Neuronal stem cell (in vitro differentiated cells): Measurements from ENCODE around the gene TICRR.

Experiments used
- DNase-seq: peaks from one replicate; pipeline ENCODE4 v3.0.0-alpha.2; 2013; ENCODE audit warnings: low spot score
- H2AFZ ChIP-seq: one replicate; pipeline ENCODE4 v1.6.1; 2013; ENCODE audit warnings: mild to moderate bottlenecking, low read length, inconsistent platforms
- H2AK5ac ChIP-seq: 2 replicates; pipeline ENCODE4 v1.6.1; 2013; ENCODE audit warnings: low read depth, mild to moderate bottlenecking, inconsistent platforms, low read length, moderate library complexity, mixed read lengths
- H2BK120ac ChIP-seq: 2 replicates; pipeline ENCODE4 v1.6.1; 2013; ENCODE audit warnings: low read depth, mild to moderate bottlenecking, inconsistent platforms, low read length, moderate library complexity, mixed read lengths
- H2BK12ac ChIP-seq: one replicate; pipeline ENCODE4 v1.6.1; 2013; ENCODE audit warnings: low read length, inconsistent platforms
- H2BK15ac ChIP-seq: 2 replicates; pipeline ENCODE4 v1.6.1; 2013; ENCODE audit warnings: mild to moderate bottlenecking, low read length, inconsistent platforms, mixed read lengths
- H2BK5ac ChIP-seq: one replicate; pipeline ENCODE4 v1.6.1; 2013; ENCODE audit warnings: inconsistent platforms, mild to moderate bottlenecking, low read length, moderate library complexity
- H3K14ac ChIP-seq: one replicate; pipeline ENCODE4 v1.6.1; 2013; ENCODE audit warnings: low read length, inconsistent platforms
- H3K18ac ChIP-seq: 2 replicates; pipeline ENCODE4 v1.6.1; 2013; ENCODE audit warnings: low read length, inconsistent platforms
- H3K23ac ChIP-seq: 2 replicates; pipeline ENCODE4 v1.6.1; 2013; ENCODE audit warnings: low read depth, mild to moderate bottlenecking, mixed read lengths, low read length, inconsistent platforms; ENCODE audit not compliant: poor library complexity
- H3K27ac ChIP-seq: replicated peaks from 3 replicates; pipeline ENCODE4 v1.5.1; 2013; ENCODE audit warnings: low read length, inconsistent platforms
- H3K27me3 ChIP-seq, 3 experiments: 2 replicates each; pipeline ENCODE4 v1.6.1; 2013; ENCODE audit warnings: low read length in 3 of 3, mild to moderate bottlenecking in 2 of 3, inconsistent platforms in 1 of 3, low read depth in 1 of 3, mixed read lengths in 1 of 3, moderate library complexity in 1 of 3; ENCODE audit not compliant: control insufficient read depth in 3 of 3, insufficient read depth in 3 of 3
- H3K36me3 ChIP-seq, 2 donors: replicated peaks in 1 of 2; 2 replicates each; pipeline ENCODE4 v1.6.1; 2013; ENCODE audit warnings: low read length in 2 of 2; ENCODE audit not compliant: control insufficient read depth in 2 of 2, insufficient read depth in 2 of 2
- H3K4ac ChIP-seq: 2 replicates; pipeline ENCODE4 v1.6.1; 2013; ENCODE audit warnings: inconsistent platforms, mild to moderate bottlenecking, low read length, moderate library complexity
- H3K4me1 ChIP-seq, 2 donors: 1 replicate in 1 of 2; 2 replicates in 1 of 2; pipeline ENCODE4 v1.6.1; 2013; ENCODE audit warnings: low read length in 2 of 2, low read depth in 1 of 2; ENCODE audit not compliant: control insufficient read depth in 2 of 2, insufficient read depth in 1 of 2
- H3K4me2 ChIP-seq: one replicate; pipeline ENCODE4 v1.6.1; 2013; ENCODE audit warnings: mild to moderate bottlenecking, low read length, inconsistent platforms; ENCODE audit not compliant: insufficient read depth, poor library complexity, severe bottlenecking
- H3K4me3 ChIP-seq, 2 donors: 2 replicates each; pipeline ENCODE4 v1.5.1; 2013; ENCODE audit warnings: low read length in 2 of 2, mild to moderate bottlenecking in 2 of 2, inconsistent platforms in 1 of 2, moderate library complexity in 1 of 2
- H3K79me1 ChIP-seq: one replicate; pipeline ENCODE4 v1.6.1; 2013; ENCODE audit warnings: low read depth, mild to moderate bottlenecking, inconsistent platforms, low read length, moderate library complexity
- H3K9ac ChIP-seq: one replicate; pipeline ENCODE4 v1.6.1; 2013; ENCODE audit warnings: mild to moderate bottlenecking, low read depth, low read length, inconsistent platforms; ENCODE audit not compliant: poor library complexity
- H3K9me3 ChIP-seq, 2 donors: replicated peaks in 1 of 2; 2 replicates each; pipeline versions ENCODE3 to v1.6.1; 2013; ENCODE audit warnings: low read length in 2 of 2, mild to moderate bottlenecking in 2 of 2, inconsistent platforms in 1 of 2, low read depth in 1 of 2, mixed read lengths in 1 of 2, moderate library complexity in 1 of 2; ENCODE audit not compliant: control insufficient read depth in 2 of 2, insufficient read depth in 1 of 2
- H4K8ac ChIP-seq: one replicate; pipeline ENCODE4 v1.6.1; 2013; ENCODE audit warnings: low read depth, mild to moderate bottlenecking, inconsistent platforms, low read length, moderate library complexity
- H4K91ac ChIP-seq: one replicate; pipeline ENCODE4 v1.6.1; 2013; ENCODE audit warnings: low read length, low read depth, mild to moderate bottlenecking, inconsistent platforms; ENCODE audit not compliant: poor library complexity
- WGBS, 2 donors: extraction: QIAGEN DNeasy Blood & Tissue Kit; methylation state at CpG; one replicate each; pipeline ENCODE4 v1.1.7; 2013; ENCODE audit warnings: missing lambda C conversion rate in 2 of 2, mixed read lengths in 1 of 2; ENCODE audit not compliant: insufficient read length in 2 of 2, insufficient replicate concordance in 1 of 2; ENCODE audit errors: extremely low coverage in 2 of 2; 5-methylcytosine and 5-hydroxymethylcytosine counted together

Gene TICRR

GRCh38 chr15:89569090-89569745 lies 6.1 kb upstream of the TICRR start:
- Histone ChIP-seq H2BK15ac (no peak overlapping the region), H3K36me3 (no peaks in the 10 kb centered on the region), H3K9ac (no peak overlapping the region), H3K9me3 (peaks cover 0 to 3% of the 10 kb centered on the region in 2 donors), H3K4me2 (no peak overlapping the region), H3K14ac (no peak overlapping the region), H3K4ac (no peak overlapping the region), H3K27me3 (peaks cover 0 to 5% (median 0%) of the 10 kb centered on the region in 3 experiments), H3K4me3 (no peak overlapping the region), H3K79me1 (no peaks in the 10 kb centered on the region), H2AFZ (no peak overlapping the region), H2AK5ac (no peak overlapping the region), H3K4me1 (no peaks in the 10 kb centered on the region), H2BK12ac (no peak overlapping the region), H3K27ac (no peak overlapping the region), H2BK5ac (no peak overlapping the region), H3K18ac (no peak overlapping the region), H2BK120ac (no peak overlapping the region), H4K91ac (no peak overlapping the region), H4K8ac (no peak overlapping the region), H3K23ac (no peak overlapping the region)
- no CpG with 5 or more reads among the region's 7 CpGs for WGBS, 2 donors
- no peak for DNase-seq

GRCh38 chr15:89575656-89576416 lies 567 bp downstream of the TICRR start:
- H3K79me1 ChIP-seq, result peaks cover 12% of the 10 kb centered on the region
- peak overlapping the region; percentile 91 for H2AFZ ChIP-seq
- no peak overlapping the region for H4K8ac ChIP-seq
- H3K27me3 ChIP-seq, result peaks cover 0 to 5% (median 0%) of the 10 kb centered on the region in 3 experiments
- no peaks in the 10 kb centered on the region for H3K9me3 ChIP-seq
- peak overlapping the region; percentile 77 for H2BK5ac ChIP-seq
- no CpG with 5 or more reads among the region's 60 CpGs for WGBS, 2 donors
- H2BK15ac ChIP-seq, result peak overlapping the region; percentile 51
- H3K36me3 ChIP-seq, result peaks cover 9 to 44% of the 10 kb centered on the region in 2 donors
- H3K4me2 ChIP-seq, result peak overlapping the region; percentile 64
- no peak overlapping the region for H2BK12ac ChIP-seq
- no peak for DNase-seq
- H3K27ac ChIP-seq, result peak overlapping the region; percentile 68
- H3K14ac ChIP-seq, result peak overlapping the region; percentile 27
- peak overlapping the region; percentile 53 for H2AK5ac ChIP-seq
- no peak overlapping the region for H2BK120ac ChIP-seq
- peak overlapping the region; percentile 87 to 99 for H3K4me3 ChIP-seq
- H4K91ac ChIP-seq, result no peak overlapping the region
- peak overlapping the region; percentile 98 for H3K9ac ChIP-seq
- H3K4ac ChIP-seq, result no peak overlapping the region
- H3K18ac ChIP-seq, result peak overlapping the region; percentile 88
- H3K4me1 ChIP-seq, result peaks cover 9 to 18% of the 10 kb centered on the region in 2 donors
- H3K23ac ChIP-seq, result peak overlapping the region; percentile 93

- no peak overlapping the region for H3K27ac ChIP-seq
- H3K4ac ChIP-seq, result no peak overlapping the region
- no peak overlapping the region for H2BK12ac ChIP-seq
- H2AK5ac ChIP-seq, result no peak overlapping the region
- H2BK15ac ChIP-seq, result no peak overlapping the region
- WGBS, 2 donors, result no CpG with 5 or more reads among the region's 1 CpG
- peak overlapping the region; percentile 91 for H2AFZ ChIP-seq
- peaks cover 9 to 18% of the 10 kb centered on the region in 2 donors for H3K4me1 ChIP-seq
- H3K36me3 ChIP-seq, result peaks cover 9 to 49% of the 10 kb centered on the region in 2 donors
- H2BK120ac ChIP-seq, result no peak overlapping the region
- H3K27me3 ChIP-seq, result peaks cover 0 to 2% (median 0%) of the 10 kb centered on the region in 3 experiments
- H4K91ac ChIP-seq, result no peak overlapping the region
- DNase-seq, result no peak
- H3K14ac ChIP-seq, result no peak overlapping the region
- H4K8ac ChIP-seq, result no peak overlapping the region
- H3K18ac ChIP-seq, result no peak overlapping the region
- no peak overlapping the region for H3K23ac ChIP-seq
- no peak overlapping the region for H2BK5ac ChIP-seq
- no peaks in the 10 kb centered on the region for H3K9me3 ChIP-seq
- H3K79me1 ChIP-seq, result peaks cover 12% of the 10 kb centered on the region
- peak overlapping the region; percentile 98 for H3K9ac ChIP-seq
- peak overlapping the region; percentile 87 to 99 for H3K4me3 ChIP-seq
- H3K4me2 ChIP-seq, result peak overlapping the region; percentile 64
These were observed 1.1 kb downstream of the TICRR start for GRCh38 chr15:89576417-89576773.

GRCh38 chr15:89577776-89578115 lies 2.5 kb downstream of the TICRR start:
- H3K36me3 ChIP-seq, result peaks cover 12 to 63% of the 10 kb centered on the region in 2 donors
- H2BK15ac ChIP-seq, result no peak overlapping the region
- H2AK5ac ChIP-seq, result no peak overlapping the region
- H3K18ac ChIP-seq, result no peak overlapping the region
- no peak overlapping the region for H3K27ac ChIP-seq
- H3K4me1 ChIP-seq, result peaks cover 9 to 18% of the 10 kb centered on the region in 2 donors
- H4K8ac ChIP-seq, result no peak overlapping the region
- peak overlapping the region; percentile 28 for H2AFZ ChIP-seq
- peaks cover 12% of the 10 kb centered on the region for H3K79me1 ChIP-seq
- peak overlapping the region; percentile 47 for H3K4me2 ChIP-seq
- H3K23ac ChIP-seq, result no peak overlapping the region
- H3K14ac ChIP-seq, result no peak overlapping the region
- WGBS, 2 donors, result no CpG with 5 or more reads among the region's 3 CpGs
- DNase-seq, result no peak
- no peaks in the 10 kb centered on the region for H3K27me3 ChIP-seq
- H3K4me3 ChIP-seq, result peak overlapping the region; percentile 42 to 77
- H3K9ac ChIP-seq, result peak overlapping the region; percentile 12
- H2BK12ac ChIP-seq, result no peak overlapping the region
- no peak overlapping the region for H2BK5ac ChIP-seq
- no peak overlapping the region for H3K4ac ChIP-seq
- no peak overlapping the region for H4K91ac ChIP-seq
- no peak overlapping the region for H2BK120ac ChIP-seq
- H3K9me3 ChIP-seq, result no peaks in the 10 kb centered on the region
